Fibroblast of upper back skin (primary cell): ENCODE results near the gene TMEM62.
"Not testable (repeated sequence)": the region's sequence is repeated elsewhere in the genome, so short reads cannot be mapped to it uniquely, and the experiment has no call there.

Source experiments
- DNase-seq: peaks from one replicate; pipeline ENCODE4 v3.0.0-alpha.2; 2013

The TMEM62 gene

GRCh38 chr15:43125100-43125661 is 8.2 kb upstream of the TMEM62 start:
- DNase-seq = no peak

GRCh38 chr15:43126356-43126755 is 7.0 kb upstream of the TMEM62 start:
- DNase-seq = no peak

GRCh38 chr15:43127752-43128151 is 5.6 kb upstream of the TMEM62 start:
- DNase-seq = no peak

- DNase-seq = not testable (repeated sequence)
These were observed 5.0 kb upstream of the TMEM62 start for GRCh38 chr15:43128174-43128979.

GRCh38 chr15:43128980-43129335 is 4.4 kb upstream of the TMEM62 start:
- DNase-seq = no peak

GRCh38 chr15:43132830-43133429 is 456 bp upstream of the TMEM62 start:
- DNase-seq = no peak

- no peak for DNase-seq
These were observed 810 bp downstream of the TMEM62 start for GRCh38 chr15:43134157-43134635.

GRCh38 chr15:43135351-43135750 is 2.0 kb downstream of the TMEM62 start:
- DNase-seq = no peak

- DNase-seq = peak; percentile 19
These were observed 10.0 kb downstream of the TMEM62 start for GRCh38 chr15:43143203-43143941.

GRCh38 chr15:43144512-43144911 is 11.1 kb downstream of the TMEM62 start:
- DNase-seq = no peak

GRCh38 chr15:43146184-43146583 is 12.8 kb downstream of the TMEM62 start:
- DNase-seq = no peak

- peak; percentile 92 for DNase-seq
These were observed 17.0 kb downstream of the TMEM62 start for GRCh38 chr15:43150191-43150929.

GRCh38 chr15:43151688-43152087 is 18.3 kb downstream of the TMEM62 start:
- no peak for DNase-seq

- no peak for DNase-seq
These were observed 19.9 kb downstream of the TMEM62 start for GRCh38 chr15:43153269-43153668.

GRCh38 chr15:43165801-43166325 is 32.5 kb downstream of the TMEM62 start:
- DNase-seq = no peak

GRCh38 chr15:43167261-43167660 is 33.9 kb downstream of the TMEM62 start:
- DNase-seq = not testable (repeated sequence)

- DNase-seq = no peak
These were observed 35.1 kb downstream of the TMEM62 start for GRCh38 chr15:43168192-43169107.

- DNase-seq = no peak
These were observed 36.5 kb downstream of the TMEM62 start for GRCh38 chr15:43169888-43170287.

GRCh38 chr15:43175656-43176309 is 42.4 kb downstream of the TMEM62 start:
- DNase-seq = not testable (repeated sequence)

GRCh38 chr15:43177147-43177546 is 43.8 kb downstream of the TMEM62 start:
- not testable (repeated sequence) for DNase-seq

- DNase-seq = no peak
These were observed 49.9 kb downstream of the TMEM62 start for GRCh38 chr15:43183270-43183669.
